WI38 (cell line): ENCODE measurements around the gene MRPL51.

Experiments used
- H3K4me3 ChIP-seq: 2 replicates; pipeline ENCODE4 v1.5.1; 2011; ENCODE audit warnings: low read depth, mild to moderate bottlenecking, control low read depth, low read length
- CTCF ChIP-seq: IDR thresholded peaks from 2 replicates; pipeline ENCODE4 v1.5.1; 2012; ENCODE audit warnings: low read depth, mild to moderate bottlenecking, control low read depth, low read length

The MRPL51 gene

GRCh38 chr12:6534945-6535696 lies 42.1 kb upstream of the MRPL51 start:
- no peak for TF ChIP-seq CTCF
- H3K4me3 ChIP-seq = peak overlapping the region; percentile 99

- peak overlapping the region; percentile 99 for H3K4me3 ChIP-seq
- no peak for TF ChIP-seq CTCF
These were observed 41.6 kb upstream of the MRPL51 start for GRCh38 chr12:6534695-6534944.

DNA sequence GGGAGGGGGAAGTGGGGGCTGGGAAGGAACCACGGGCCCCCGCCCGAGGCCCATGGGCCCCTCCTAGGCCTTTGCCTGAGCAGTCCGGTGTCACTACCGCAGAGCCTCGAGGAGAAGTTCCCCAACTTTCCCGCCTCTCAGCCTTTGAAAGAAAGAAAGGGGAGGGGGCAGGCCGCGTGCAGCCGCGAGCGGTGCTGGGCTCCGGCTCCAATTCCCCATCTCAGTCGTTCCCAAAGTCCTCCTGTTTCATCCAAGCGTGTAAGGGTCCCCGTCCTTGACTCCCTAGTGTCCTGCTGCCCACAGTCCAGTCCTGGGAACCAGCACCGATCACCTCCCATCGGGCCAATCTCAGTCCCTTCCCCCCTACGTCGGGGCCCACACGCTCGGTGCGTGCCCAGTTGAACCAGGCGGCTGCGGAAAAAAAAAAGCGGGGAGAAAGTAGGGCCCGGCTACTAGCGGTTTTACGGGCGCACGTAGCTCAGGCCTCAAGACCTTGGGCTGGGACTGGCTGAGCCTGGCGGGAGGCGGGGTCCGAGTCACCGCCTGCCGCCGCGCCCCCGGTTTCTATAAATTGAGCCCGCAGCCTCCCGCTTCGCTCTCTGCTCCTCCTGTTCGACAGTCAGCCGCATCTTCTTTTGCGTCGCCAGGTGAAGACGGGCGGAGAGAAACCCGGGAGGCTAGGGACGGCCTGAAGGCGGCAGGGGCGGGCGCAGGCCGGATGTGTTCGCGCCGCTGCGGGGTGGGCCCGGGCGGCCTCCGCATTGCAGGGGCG lies 41.0 kb upstream of the MRPL51 start, which contains the start of gene GAPDH:
Gene GAPDH, plus strand, starts transcription at position 595 of the 772 bp plus-strand sequence. CDS start 316 bp downstream, outside the sequence.
- no peak for TF ChIP-seq CTCF
- H3K4me3 ChIP-seq = peak within 1 kb of the TSS; percentile 99

- H3K4me3 ChIP-seq = peak overlapping the region; percentile 99
- no peak for TF ChIP-seq CTCF
These were observed 40.5 kb upstream of the MRPL51 start for GRCh38 chr12:6533653-6533922.

GRCh38 chr12:6532927-6533652 lies 40.0 kb upstream of the MRPL51 start:
- TF ChIP-seq CTCF = no peak
- H3K4me3 ChIP-seq = peak overlapping the region; percentile 99

DNA sequence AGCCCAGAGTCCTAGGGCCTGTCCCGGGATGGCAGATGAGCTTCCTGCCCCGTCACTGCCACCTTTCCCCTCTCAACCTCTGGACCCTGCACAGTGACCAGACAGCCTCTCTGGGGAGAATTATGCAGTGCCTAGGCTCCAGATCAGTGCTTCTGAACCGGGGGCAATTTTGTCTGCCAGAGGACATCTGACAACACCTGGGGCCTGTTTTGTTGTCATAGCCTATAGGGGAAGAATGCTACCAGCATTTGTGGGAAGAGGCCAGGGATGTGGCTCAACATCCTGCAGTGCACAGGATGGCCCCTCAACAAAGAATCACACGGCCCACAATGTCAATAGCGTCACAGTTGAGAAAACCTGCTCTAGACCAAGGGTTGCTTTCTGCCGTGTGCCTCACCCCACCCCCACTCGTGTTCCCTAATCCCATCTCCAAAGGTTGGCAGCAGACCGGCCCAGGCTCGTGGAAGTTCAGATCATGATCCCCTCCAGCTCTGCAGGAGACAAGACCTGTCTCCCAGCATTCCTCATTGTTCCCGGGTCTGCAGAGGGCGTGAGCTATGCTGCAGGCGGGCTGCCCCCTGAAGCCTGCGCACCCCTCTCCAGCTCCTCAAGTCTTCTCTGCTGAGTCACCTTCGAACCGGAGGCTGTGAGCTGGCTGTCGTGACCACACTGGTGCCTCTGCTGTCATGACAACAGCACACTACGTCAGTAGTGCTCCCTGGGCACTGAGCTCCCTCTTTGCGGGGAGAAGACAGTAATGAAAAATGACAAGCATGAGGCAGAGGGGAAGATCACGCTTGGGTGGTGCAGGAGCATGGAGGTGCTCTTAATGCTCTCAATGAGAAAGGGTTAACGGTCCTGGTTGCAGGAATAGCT lies 39.2 kb upstream of the MRPL51 start:
- H3K4me3 ChIP-seq = peak overlapping the region; percentile 99
- TF ChIP-seq CTCF = no peak
